C4-2B (cell line): ENCODE data around the gene CZIB.

Experiments
- CTCF ChIP-seq: fragments of 450-650 bp; conservative IDR thresholded peaks from 2 replicates; pipeline ENCODE4 v1.5.1; 2017; ENCODE audit warnings: mild to moderate bottlenecking
- ZFX ChIP-seq: fragments of 450-650 bp; IDR thresholded peaks from 2 replicates; pipeline ENCODE4 v1.6.1; 2017

- TF ChIP-seq CTCF (no peak), ZFX (no peak)
Measured at GRCh38 chr1:53166912-53167311, 53.5 kb downstream of the CZIB start.
